HG02981 (cell line): ENCODE data around the gene TUBB3.
"Not testable (repeated sequence)": the region's sequence is repeated elsewhere in the genome, so short reads cannot be mapped to it uniquely, and the experiment has no call there.

ENCODE experiments used
- ATAC-seq: cut with Tn5 transposase; IDR thresholded peaks from one replicate; pipeline ENCODE4 v1.9.1; 2021; ENCODE audit warnings: mild to moderate bottlenecking, moderate library complexity; ENCODE audit not compliant: unreplicated experiment

Gene TUBB3

DNA sequence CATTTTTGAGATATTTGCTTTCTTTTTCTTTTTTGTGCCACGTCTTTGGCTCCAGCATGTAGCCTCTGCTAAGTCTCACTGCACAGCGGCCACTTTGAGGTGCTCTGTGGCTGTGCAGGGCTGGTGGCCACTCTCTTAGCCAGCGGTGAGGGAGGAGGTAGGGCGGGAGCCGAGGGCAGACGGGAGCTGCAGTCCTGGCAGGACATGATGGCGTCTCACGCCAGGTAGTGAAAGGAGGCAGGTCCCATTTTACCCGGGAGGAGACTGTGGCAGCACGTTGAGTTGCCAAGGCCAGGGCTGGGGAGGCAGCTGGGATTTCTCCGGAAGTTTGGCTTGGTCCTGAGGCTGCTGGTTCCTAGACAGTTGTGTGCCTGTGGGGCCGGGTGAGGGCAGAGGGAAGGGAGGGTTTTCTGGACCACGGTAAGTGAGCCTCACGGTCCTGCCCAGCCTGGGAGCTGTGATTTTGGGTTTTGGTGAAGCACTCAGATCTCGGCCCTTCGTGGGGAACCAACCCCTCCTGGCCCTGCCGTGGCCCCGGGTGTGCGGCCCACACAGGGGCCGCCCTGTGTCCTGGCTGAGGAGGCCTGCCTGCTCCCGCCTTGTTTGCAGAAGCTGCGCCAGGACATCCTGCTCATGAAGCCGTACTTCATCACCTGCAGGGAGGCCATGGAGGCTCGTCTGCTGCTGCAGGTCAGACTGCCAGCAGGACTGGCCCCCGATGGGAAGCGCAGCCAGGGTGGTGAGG lies 39.8 kb downstream of the TUBB3 start:
- no peak for ATAC-seq

DNA sequence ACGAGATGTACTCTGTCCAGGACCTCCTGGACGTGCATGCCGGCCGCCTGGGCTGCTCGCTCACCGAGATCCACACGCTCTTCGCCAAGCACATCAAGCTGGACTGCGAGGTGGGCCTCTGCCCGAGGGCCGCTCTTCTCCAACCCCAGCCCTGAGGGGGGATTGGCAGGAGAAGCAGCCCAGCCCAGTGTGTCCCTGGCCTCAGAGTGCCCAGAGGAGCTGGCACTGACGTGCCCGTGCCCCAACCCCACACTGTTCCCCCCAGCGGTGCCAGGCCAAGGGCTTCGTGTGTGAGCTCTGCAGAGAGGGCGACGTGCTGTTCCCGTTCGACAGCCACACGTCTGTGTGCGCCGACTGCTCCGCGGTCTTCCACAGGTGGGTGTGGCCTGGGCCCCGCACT lies 41.1 kb downstream of the TUBB3 start:
- ATAC-seq = no peak

DNA sequence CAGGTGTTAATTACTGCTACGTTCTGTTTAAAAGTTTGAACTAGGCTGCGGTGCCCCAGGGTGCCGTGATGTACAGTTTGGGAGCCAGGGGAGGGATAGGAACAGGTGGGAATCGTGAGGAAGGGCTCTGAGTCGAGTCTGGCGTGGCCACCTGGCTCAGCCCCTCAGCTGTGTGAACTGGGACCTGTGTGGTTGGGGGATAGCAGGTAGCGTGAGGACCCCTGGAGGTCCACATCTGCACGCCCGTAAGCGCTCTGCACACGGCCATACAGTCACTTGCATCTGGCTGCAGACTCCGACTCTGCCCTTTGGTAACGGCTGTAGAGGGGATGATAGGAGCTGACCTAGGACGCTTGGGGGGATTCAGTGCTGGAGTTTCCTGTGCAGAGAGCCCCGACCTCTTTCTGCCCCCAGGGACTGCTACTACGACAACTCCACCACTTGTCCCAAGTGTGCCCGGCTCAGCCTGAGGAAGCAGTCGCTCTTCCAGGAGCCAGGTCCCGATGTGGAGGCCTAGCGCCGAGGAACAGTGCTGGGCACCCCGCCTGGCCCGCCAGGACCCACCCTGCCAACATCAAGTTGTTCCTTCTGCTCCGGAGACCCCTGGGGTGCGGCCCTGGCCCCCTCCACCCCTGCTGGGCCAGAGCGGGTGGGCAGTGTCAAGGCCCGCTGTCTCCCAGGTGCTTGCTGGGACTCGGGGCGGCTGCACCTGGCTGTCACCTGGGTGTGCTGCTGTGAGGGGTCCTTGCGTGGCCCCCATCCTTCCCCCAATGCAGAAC lies 42.5 kb downstream of the TUBB3 start:
- ATAC-seq = no peak

DNA sequence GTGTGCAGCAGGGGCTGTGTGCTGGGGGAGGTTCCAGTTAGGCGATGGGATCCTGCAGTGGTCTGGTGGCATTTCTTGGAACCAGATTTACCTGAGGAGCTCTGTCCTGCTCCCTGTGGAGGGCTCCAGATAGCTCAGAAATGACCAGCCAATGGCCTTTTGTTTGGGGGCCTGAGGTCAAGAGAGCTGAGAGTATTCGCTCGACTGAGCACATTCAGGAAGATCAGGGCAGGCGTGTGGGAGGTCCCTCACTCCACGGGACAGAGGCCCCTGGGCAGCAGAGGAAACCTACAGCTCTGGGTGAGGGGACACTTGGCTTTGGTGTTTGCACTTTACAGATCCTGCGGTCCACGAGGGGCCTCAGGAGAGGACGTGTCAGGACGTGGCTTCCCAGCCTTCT lies 43.6 kb downstream of the TUBB3 start:
- no peak for ATAC-seq

DNA sequence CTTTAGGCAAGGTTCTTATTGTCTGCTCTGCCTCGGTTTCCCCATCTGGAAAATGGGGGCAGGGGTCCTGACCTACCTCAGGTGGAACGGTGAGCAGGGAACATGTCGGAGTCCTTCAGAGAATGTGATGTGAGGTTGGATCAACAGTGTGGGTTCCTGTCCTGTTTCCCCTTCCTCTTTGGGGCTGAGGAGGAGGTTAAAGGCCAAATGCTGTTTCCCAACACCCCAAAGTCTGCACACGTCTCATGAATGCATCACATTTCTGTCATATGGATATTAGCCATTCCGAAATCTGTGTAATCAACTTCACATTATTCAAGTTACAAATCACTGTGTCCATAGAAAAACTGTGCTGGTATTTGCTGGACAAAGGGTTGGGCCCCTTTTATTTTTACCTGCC lies 44.3 kb downstream of the TUBB3 start:
- ATAC-seq = not testable (repeated sequence)

DNA sequence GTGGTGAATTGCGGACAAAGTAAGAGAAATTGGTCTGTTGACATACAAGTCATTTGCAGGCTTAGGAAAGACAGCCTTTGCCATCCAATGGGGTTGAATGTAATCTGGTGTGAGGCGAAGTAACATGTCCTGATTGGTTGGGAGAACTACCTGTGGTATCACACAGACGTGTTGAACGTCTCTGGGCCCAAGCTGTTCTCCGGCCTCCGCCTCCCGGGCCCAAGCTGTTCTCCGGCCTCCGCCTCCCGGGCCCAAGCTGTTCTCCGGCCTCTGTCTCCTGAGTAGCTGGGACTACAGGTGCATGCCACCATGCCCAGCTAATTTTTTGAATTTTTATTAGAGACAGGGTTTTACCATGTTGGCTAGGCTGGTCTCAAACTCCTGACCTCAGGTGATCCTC lies 44.9 kb downstream of the TUBB3 start:
- not testable (repeated sequence) for ATAC-seq

DNA sequence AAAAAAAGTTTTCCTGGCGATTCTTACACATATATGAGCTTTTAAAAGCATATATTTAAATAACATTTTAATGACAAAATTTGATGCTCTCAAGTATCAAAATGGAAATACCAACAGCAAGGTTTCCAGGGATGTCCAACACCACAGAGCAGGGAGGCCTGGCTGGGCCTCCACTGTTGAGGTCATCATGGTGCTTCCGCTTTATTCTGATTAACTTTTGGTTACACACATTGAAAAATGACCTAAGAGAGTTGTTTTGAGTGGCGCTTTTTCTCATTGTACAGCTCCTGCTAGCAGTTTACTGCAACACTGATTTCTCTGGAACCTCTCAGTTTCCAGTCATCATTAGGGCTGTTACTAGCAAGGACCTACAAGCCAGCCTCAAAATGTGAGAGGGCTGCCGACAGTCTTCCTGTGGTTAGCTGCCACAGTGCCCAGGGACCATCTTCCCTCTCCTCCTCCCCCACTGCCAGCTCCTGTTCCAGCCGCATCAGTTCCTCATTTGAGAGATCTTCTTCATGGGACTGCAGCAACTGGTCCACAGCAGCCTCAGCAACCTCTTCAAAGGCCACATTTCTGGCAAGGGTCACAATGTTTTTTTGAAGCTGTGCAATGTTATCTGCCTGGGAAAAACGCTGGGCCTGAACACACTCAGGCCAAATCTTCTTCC lies 46.7 kb downstream of the TUBB3 start:
- no peak for ATAC-seq

DNA sequence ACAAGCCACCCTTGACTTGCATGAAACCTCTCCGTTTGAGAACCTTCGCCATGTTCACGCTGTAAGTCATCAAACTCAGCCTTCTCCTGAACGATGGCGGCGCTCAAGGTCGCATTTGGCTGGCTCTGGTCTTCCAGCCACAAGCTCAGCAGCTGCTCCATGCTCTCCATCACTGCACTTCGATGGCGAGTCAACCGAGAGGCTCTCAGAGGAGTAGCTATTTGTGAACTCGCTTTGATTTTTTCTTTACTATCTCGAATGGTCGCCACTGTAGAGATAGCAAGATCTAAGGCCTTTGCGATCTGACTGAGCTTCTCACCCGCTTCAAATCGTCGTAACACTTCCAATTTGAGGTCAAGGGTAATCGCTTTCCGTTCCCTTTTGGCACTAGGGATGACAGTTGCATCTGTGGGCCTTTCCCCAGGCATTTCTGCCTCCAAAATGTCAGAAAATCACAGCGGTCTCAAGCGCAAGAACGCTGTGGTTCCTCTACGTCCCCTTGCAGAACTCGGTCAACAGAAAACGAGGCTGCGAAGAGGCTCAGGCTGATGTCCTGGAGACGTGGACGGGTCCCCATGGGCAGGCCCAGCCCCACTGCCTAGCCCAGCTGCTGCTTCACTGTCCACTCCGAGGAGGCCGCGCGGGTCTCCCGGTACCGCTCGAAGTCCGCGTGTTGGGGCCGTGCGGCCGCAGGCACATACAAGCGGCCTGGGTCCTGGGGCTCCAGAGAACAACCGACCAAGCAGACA lies 48.5 kb downstream of the TUBB3 start:
- no peak for ATAC-seq

DNA sequence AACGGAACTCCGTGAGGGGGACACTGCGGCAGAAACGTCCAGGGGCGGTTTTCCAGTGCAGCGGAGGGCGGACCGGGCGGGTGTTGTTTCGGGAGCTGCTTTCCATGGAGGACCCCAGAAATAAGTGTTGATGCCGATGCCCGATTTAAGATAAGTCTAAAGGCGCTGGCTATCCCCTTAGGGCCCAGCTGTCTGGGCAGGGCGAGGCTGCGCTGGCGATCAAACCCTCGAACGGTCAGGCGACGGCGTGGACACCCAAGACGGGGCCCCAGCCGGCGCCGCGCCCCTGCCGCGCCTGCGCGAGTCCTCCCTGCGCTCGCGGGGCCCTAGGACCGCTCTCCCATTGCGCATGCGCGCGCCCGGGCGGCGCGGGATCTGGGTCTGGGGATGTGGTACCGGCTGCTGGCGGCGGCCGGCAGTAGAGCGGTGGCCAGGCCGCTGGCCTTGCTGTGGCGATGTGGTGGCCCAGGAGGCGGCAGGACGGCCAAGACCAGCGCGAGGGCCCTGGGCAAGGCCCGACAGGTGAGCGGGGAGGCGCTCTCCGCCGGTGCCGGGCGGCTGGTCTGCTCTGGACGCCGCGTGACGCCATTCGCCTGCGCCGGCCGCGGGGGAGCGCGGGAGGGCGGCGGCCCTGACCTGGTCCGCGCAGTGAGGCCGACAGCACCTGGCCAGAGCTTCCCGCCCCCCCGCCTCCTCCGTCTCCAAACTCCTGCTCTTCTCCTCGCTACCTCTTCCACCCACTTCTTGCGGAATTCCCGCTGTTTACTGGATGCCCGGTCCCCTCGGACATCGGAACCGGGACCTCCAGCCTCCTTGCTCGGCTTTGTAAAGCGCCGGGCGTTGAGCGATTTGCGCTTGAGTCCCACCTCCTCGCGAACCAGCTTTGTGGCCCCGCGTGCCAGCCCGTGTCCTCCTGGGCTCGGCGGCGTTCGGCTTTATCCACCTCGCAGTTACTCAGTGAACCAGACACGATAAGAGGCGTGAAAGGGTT lies 49.4 kb downstream of the TUBB3 start:
- peak; percentile 80 for ATAC-seq

DNA sequence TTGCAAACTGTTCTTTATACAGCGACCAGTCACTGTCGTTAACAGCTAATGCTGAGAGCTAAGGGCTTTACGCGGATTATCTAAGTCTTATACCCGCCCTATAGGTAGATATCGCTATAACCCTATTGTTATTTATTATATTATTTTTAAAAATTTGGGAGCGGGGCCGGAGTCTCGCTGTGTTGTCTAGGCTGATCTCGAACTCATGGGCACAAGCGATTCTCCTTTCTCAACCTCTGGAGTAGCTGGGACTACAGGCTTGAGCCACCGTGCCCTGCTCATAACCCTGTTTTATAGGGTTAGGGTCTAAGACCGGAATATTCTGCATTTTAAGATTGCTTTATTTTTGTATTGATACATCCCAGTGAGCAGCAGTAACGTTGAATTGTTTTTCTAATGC lies 50.1 kb downstream of the TUBB3 start:
- ATAC-seq = no peak

DNA sequence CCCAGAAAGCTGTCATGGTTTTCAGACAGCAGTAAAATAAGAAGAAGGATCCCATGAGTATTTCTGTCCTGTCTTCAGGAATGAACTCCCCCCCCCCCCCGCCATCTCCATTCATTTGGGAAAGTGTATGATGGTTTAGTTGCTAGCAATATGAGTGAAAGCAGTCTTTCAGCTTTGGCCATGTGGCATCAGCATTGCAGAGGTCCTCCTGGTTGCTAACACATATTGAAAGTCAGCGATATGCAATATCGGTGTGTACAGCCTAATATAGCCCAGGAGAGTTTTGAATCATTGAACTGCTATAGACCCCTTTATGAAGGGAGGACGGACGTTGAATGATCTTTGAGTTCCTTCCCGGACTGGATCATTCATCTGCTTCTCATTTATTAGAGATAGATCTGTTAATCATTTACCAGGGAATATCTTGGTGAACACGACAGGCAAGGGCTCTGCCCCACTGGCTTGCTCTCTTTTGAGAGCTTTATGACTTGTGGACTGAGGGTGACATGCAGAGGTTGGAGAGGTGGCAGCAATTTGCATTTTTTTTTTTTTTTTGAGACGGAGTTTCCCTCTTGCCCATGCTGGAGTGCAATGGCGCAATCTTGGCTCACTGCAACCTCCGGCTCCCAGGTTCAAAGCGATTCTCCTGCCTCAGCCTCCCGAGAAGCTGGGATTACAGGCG lies 50.7 kb downstream of the TUBB3 start:
- ATAC-seq = no peak

DNA sequence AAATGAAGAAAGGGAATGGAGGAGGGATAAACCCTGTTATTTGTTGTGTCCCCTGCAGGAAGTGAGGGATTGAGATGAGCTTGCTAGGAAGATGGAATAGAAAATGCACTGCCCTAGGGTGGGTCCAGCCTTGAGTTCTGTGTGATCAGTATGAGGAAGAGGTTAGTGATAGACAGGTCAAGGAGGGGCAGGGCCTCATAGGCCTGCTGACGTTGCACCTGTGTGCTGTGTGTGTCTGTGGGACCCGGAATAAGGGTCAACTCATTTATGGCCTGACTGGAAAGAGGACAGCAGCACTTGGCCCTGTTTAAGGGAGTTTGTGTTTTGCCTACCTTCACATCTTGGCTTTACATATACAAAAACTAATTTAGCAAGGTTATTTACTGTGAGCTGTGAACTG lies 51.7 kb downstream of the TUBB3 start:
- ATAC-seq = no peak

DNA sequence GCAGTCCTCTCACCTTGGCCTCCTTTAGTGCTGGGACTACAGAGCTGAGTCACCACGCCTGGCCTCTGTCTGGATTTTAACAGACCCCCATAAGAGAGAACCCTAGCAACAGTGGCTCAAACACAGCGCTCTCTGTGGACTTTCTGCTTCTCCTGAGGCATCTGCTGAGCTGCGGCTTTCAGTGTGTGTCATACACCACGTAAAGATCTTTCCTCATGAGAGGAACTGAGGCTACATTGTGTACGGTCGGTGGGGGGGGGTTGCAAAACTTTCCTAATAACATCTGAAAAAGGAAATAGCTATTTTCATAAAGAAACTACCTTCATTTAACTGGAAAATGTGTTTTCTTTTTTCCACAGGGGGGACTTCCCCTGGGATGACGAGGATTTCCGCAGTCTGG lies 58.3 kb downstream of the TUBB3 start:
- no peak for ATAC-seq

DNA sequence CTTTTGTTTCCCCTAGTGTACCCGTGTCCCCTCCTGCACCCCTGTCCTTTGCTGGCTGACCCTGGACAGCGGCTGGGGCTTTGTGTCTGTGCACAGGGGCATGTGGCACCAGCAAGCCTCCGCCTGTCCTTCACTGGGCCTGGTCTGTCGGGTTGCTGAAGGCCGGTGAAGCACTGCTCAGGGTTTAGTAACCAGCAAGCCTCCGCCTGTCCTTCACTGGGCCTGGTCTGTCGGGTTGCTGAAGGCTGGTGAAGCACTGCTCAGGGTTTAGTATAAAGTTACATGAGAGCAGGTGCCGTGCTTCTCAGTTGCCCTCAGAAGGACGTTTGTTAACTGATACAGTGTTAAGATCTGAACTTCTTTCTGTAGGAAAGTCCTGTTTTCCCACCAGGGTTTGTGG lies 59.2 kb downstream of the TUBB3 start:
- no peak for ATAC-seq

DNA sequence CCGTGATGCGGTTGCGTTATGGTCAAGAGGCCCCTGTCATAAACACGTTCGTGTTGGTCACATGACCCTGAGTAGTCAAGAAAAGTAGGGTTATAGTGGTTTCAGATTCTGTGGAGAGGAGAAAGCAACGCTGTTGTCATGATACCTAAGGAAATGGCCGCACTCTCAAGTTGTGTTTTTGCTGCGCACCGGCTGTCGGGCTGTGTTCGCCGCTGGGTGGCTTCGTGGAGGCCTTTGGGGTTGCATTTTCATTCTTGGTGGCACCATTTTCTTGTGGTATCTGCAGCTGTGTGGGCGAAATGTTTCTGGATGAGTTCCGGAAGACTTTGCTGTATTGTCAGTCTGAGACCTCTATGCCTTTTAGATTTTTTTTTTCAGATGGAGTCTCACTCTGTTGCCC lies 60.4 kb downstream of the TUBB3 start:
- no peak for ATAC-seq

DNA sequence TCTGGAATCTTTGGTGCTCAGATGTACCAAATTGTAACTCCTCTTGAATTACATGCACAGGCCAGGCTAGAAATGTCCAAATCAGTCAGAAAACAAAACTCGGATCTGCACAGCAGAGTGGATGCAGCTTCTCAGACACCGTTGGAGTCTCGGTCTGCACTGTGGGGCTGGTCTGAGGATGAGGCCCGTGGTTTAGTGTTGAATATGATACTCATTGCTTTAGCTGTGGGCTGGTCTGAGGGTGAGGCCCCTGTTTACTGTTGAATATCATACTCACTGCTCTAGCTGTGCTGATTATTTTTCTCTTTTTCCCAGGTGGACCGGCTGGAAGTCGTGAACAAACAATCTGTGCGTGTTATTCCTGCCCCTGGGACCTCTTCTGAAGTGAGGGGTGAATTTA lies 61.1 kb downstream of the TUBB3 start:
- ATAC-seq = no peak

DNA sequence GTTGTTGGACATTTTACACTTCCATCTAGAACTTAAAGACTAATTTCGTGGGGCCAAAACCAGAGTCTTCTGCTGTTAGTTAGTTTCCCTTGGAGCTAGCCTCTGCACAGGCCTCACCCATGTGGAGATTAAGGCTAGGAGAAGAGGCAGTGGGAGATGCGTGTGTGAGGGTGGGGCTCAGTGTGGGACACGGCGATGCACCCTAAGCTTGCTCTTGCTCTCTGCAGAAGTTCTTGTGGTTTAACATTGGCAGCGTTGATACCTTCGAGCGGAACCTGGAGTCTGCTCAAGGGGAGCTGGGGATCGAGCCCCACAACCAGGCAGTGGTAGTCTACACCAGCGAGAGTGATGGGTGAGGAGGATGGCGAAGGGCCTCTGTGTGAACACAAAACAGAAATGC lies 62.1 kb downstream of the TUBB3 start:
- ATAC-seq = no peak
